Stimulated activated CD8-positive, alpha-beta memory T cell treated with anti-CD3 and anti-CD28 coated beads, Interleukin-7, amount 100 ng/mL, for 1 hour (primary cell): ENCODE data around the gene TAC3.
"Not testable (repeated sequence)": the region's sequence is repeated elsewhere in the genome, so short reads cannot be mapped to it uniquely, and the experiment has no call there.

Experiments used
- DNase-seq, 2 donors: peaks; one replicate each; pipeline ENCODE4 v3.0.0-alpha.2; 2020; ENCODE audit warnings: low read depth in 2 of 2

Gene TAC3

DNA sequence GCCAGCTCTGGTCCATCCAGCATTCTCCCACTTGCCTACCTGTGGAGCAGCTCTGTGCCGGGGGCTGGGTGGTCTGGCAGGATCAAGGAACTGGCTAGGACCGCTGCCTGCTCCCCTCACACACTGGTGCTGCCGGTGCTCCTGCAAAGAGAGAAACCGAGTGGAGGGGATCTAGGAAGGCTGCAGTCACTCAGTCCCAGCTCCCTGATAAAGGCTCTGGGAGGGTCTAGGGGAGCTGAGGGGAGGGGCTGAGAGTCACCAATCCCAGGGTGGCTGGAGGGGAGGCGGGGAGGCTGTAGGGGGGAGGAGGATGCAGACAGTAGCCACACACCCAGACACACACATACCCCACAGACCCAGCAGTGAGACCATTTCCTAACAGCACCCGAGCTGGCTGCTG lies at the start of gene TAC3:
Gene TAC3 (minus strand): TSS at position 182 of the 400 bp plus-strand sequence. CDS start 732 bp downstream, outside the sequence.
- DNase-seq: no peak

- no peak for DNase-seq
These were observed 47.8 kb upstream of the TAC3 start for GRCh38 chr12:57063991-57064685.

DNA sequence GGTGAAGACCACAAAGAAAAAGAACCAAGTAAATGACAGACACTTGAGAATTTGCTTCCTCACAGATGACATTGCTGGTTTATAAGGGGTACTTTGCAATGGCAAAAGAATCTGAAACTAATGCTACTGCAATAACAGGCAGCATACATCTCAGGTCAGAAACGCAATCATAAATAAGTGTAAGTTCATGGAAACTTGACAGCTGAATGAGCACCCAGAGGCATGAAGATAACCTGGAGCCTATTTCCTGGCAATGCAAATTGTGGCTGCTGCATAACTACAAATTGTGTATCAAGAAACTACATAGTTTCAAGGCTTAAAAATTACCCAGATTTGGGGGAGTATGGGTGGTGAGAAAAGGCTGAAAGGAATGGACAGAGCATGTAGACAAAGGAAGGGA lies 42.1 kb upstream of the TAC3 start:
- no peak for DNase-seq

GRCh38 chr12:57057067-57057751 lies 40.9 kb upstream of the TAC3 start:
- no peak for DNase-seq

- DNase-seq: no peak
These were observed 39.5 kb upstream of the TAC3 start for GRCh38 chr12:57055824-57056223.

- DNase-seq: not testable (repeated sequence)
These were observed 37.6 kb upstream of the TAC3 start for GRCh38 chr12:57053901-57054300.

GRCh38 chr12:57053146-57053545 lies 36.8 kb upstream of the TAC3 start:
- DNase-seq: not testable (repeated sequence)

- DNase-seq: no peak
These were observed 34.7 kb upstream of the TAC3 start for GRCh38 chr12:57051011-57051410.

DNA sequence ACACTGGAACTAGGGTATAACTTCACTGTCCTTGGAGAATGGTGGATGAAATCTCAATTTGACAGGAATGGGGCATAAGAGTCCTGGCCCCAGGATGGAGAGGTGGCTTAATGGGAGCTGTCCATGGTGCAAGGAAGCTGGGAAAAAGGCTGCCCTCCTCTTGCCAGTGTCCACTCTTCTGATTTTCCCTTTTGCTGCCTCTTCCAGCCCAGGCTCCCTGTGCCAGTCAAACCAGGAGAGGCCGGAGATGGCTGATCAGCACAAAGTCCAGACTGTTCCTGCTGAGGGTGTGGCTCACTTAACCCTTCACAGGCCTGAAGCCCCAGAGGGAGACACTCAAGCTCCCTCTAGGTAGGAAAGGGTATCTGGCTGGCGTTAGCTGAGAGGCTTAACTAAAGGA lies 33.6 kb upstream of the TAC3 start, which contains the start of gene MYO1A:
Gene MYO1A (minus strand): TSS at position 240 of the 400 bp plus-strand sequence. CDS start 1,806 bp downstream, outside the sequence.
- DNase-seq: no peak

DNA sequence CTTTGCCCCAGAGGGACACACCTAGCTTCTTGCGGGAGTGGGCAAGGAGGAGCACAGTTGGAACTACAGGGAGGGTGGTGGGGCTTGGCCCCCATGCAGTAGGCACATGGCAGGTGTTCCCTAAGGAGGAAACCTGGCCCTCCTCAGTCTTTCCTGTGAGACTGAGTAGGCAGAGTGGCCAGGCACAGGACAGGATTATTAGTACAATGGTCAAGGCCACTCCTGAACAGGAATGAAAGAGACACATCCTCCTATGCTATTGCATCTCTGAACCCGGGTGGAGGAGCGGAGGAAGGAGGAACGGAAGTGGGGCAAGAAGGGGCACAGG lies 32.8 kb upstream of the TAC3 start:
- no peak for DNase-seq

- DNase-seq: no peak
These were observed 32.2 kb upstream of the TAC3 start for GRCh38 chr12:57048423-57049118.

DNA sequence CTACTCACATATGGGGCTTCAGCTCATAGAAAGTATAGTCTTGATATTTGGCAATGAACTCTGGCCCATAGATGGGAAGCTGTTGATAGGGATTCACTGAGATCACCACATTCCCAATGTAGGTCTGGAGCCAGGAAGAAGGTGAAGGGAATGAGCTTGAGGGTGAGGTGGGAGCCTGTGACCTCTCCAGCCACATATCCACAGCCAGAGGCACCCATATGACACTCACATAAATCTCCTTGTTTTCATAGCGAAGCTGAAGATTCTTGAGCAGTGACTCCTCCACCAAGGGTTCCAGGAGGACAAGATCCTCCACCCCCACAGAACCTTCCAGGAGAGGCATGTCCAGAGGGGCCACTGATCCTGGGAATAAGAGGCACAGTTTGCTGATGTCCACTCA lies 31.7 kb upstream of the TAC3 start:
- no peak for DNase-seq

GRCh38 chr12:57046947-57047890 lies 30.9 kb upstream of the TAC3 start:
- no peak for DNase-seq

DNA sequence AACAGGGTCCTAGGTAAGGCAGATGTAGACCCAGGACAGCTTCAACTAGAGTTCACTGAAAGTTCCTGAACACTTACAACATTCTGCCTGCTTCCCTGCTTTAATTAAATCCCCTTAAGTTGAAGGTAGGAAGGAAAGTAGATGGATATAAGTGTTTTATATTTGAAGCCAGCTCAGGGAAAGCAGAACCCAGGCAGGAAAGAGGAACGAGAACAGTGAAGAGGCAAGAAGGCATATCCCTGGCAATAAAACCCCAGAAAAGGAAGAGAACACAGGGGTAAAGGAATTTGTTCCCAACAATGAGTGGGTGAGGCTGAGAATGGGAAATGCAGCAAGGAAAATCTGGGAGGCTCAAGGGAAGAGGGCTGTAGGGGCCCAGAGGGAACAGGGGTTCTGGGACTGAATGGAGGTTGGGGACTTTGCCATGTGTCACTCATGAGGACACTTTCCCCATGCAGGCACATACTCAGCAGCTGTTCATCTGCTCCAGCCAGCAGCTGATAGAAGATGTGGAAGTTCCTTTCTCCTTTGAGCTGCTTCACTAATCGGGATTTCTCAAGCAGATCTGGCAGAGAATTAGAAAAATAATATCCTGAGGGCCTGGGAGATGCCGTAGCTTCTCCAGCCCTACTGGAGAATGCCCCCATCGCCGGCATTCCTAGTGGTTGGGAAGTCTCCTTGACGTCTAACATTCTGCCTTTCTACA lies 29.9 kb upstream of the TAC3 start:
- DNase-seq: no peak

GRCh38 chr12:57044889-57045288 lies 28.6 kb upstream of the TAC3 start:
- no peak for DNase-seq

DNA sequence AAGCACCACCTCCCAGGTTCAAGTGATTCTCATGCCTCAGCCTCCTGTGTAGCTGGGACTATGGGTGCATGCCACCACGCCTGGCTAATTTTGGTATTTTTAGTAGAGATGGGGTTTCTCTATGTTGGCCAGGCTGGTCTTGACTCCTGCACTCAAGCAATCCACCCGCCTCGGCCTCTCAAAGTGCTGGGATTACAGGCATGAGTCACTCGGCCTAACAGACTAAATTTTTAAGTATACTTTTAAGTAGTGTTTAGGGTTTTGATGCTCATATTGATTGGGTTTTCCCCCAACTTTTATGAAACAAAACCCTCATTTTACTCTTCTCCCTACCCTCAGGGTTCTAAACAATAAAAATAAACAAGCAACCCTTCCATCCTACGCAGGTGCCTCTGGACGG lies 28.1 kb upstream of the TAC3 start:
- DNase-seq: no peak

GRCh38 chr12:57042695-57043094 lies 26.4 kb upstream of the TAC3 start:
- no peak for DNase-seq

DNA sequence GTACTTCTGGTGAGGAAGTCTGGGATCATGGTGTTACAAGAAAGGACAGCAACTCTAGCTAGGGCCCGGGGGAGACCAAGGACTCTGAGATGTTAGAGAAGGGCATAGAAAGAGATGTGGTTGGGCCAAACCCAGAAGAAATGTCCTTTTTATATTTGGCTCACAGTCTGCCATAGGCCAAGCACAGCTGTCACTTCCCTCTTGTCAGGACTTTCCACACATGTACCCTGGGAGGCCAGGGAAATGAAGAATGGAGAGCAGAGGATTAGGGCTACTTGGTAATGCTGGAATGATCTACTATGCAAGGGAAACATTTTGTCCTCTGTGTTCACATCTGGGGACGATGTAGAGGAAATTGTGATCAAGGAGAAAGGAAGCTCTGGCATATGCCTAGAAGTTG lies 24.4 kb upstream of the TAC3 start:
- no peak for DNase-seq

- no peak for DNase-seq
These were observed 23.9 kb upstream of the TAC3 start for GRCh38 chr12:57040211-57040610.

- no peak for DNase-seq
These were observed 22.9 kb upstream of the TAC3 start for GRCh38 chr12:57039016-57039798.
